Esophagus squamous epithelium (tissue), 5 donors: Measurements from ENCODE around the gene CYP1A2. TPM values are rescaled to one million over a fixed set of nuclear protein-coding genes. Genes with fewer than 3 reads are reported as not detected.
A peak's percentile ranks its signal among the peaks of the same experiment; 100 is the strongest.

Experiments
- DNase-seq: peaks from one replicate; lab custom pipeline; 2025; lab: John Stamatoyannopoulos, UW
- H3K27ac ChIP-seq, 4 donors: fragments of 200-600 bp; sonication (generic); one replicate each; pipeline ENCODE4 v1.5.1; 2016 to 2019; ENCODE audit warnings: mild to moderate bottlenecking in 1 of 4
- H3K27me3 ChIP-seq, 4 donors: fragments of 200-600 bp; sonication (generic); 1 replicate in 3 of 4; 2 replicates in 1 of 4; pipeline versions ENCODE4 v1.5.1 to v1.6.0; 2017 to 2021; ENCODE audit warnings: antibody characterized with exemption in 1 of 4
- H3K36me3 ChIP-seq, 3 donors: fragments of 200-600 bp; sonication (generic); one replicate each; pipeline ENCODE4 v1.5.1; 2016 to 2019
- H3K4me1 ChIP-seq, 3 donors: fragments of 200-600 bp; sonication (generic); one replicate each; pipeline ENCODE4 v1.5.1; 2017 to 2019
- H3K4me3 ChIP-seq, 4 donors: fragments of 200-600 bp; sonication (generic); 1 replicate in 3 of 4; 2 replicates in 1 of 4; pipeline ENCODE4 v1.5.1; 2016 to 2019; ENCODE audit warnings: mild to moderate bottlenecking in 2 of 4, moderate library complexity in 1 of 4
- H3K9me3 ChIP-seq, 3 donors: fragments of 200-600 bp; sonication (generic); one replicate each; pipeline ENCODE4 v1.5.1; 2016 to 2019
- CTCF ChIP-seq, 6 experiments: fragments of 450-650 bp in 4 of 6; fragments of 200-600 bp in 2 of 6; sonication (generic) in 2 of 6; IDR thresholded peaks; one replicate each; pipeline ENCODE4 v1.5.1; 2016 to 2019; ENCODE audit warnings: antibody characterized with exemption in 6 of 6, mild to moderate bottlenecking in 4 of 6, moderate library complexity in 4 of 6
- POLR2A ChIP-seq, 4 donors: fragments of 450-650 bp; IDR thresholded peaks; one replicate each; pipeline ENCODE4 v1.6.1; 2017; ENCODE audit warnings: antibody characterized with exemption in 4 of 4, mild to moderate bottlenecking in 4 of 4, moderate library complexity in 3 of 4
- WGBS, 2 donors: methylation state at CpG; one replicate each; pipeline ENCODE4 v1.1.5; 2018; 5-methylcytosine and 5-hydroxymethylcytosine counted together
- intact Hi-C: fragments of 100-400 bp; cut with DNase I; formaldehyde crosslinking; loops from one replicate; pipeline ENCODE4 v1.15.0; 2022
- total RNA-seq, 4 donors: library from RNA; depleted of rRNA; stranded (reverse); fragments of >200 nt; gene quantifications; one replicate each; pipeline ENCODE4 v1.1.0, GENCODE V29; 2016
- donor health status: DM: yes; HTN: yes; CAD: no.

Gene CYP1A2
- total RNA-seq, 4 donors from 2014 or later, result not detected

GRCh38 chr15:74787251-74788041 is 38.8 kb downstream of the CYP1A2 start:
- peak; percentile 70 for DNase-seq
- TF ChIP-seq CTCF (IDR thresholded peaks at IDR 0.05) (peak in 5 of 6 experiments; percentile 12 to 60 (median 34)), POLR2A (IDR thresholded peaks at IDR 0.05) (peak in 1 of 4 donors; percentile 57)
- intact Hi-C loops, result no loop called here
- WGBS, 2 donors, result 34 to 38% methylated on average over 9 to 11 of the region's 13 CpGs
- Histone ChIP-seq H3K36me3 (no peaks in the 10 kb centered on the region), H3K9me3 (no peaks in the 10 kb centered on the region), H3K4me3 (peak overlapping the region in 3 of 4 donors; percentile 26 to 96 (median 84)), H3K27ac (peak overlapping the region; percentile 78 to 99 (median 92)), H3K27me3 (no peaks in the 10 kb centered on the region), H3K4me1 (peaks cover 89 to 99% (median 91%) of the 10 kb centered on the region in 3 donors)

GRCh38 chr15:74788042-74788682 is 39.5 kb downstream of the CYP1A2 start:
- Histone ChIP-seq H3K36me3 (no peaks in the 10 kb centered on the region), H3K4me1 (peaks cover 92 to 100% (median 96%) of the 10 kb centered on the region in 3 donors), H3K27ac (peak overlapping the region; percentile 78 to 99 (median 92)), H3K9me3 (no peaks in the 10 kb centered on the region), H3K4me3 (peak overlapping the region in 3 of 4 donors; percentile 26 to 96 (median 31)), H3K27me3 (no peaks in the 10 kb centered on the region)
- TF ChIP-seq POLR2A (IDR thresholded peaks at IDR 0.05), result no peak
- no peak for TF ChIP-seq CTCF (IDR thresholded peaks at IDR 0.05)
- WGBS, 2 donors, result 32 to 46% methylated on average over 7 of the region's 7 CpGs
- intact Hi-C loops, result no loop called here
- no peak for DNase-seq

- H3K4me3 ChIP-seq, result peak overlapping the region; percentile 12 to 96 (median 28)
- intact Hi-C loops, result no loop called here
- no peaks in the 10 kb centered on the region for H3K36me3 ChIP-seq
- peak overlapping the region; percentile 78 to 99 (median 92) for H3K27ac ChIP-seq
- no peaks in the 10 kb centered on the region for H3K9me3 ChIP-seq
- TF ChIP-seq CTCF (IDR thresholded peaks at IDR 0.05) (no peak), POLR2A (IDR thresholded peaks at IDR 0.05) (no peak)
- 45 to 54% methylated on average over 4 to 6 of the region's 9 CpGs for WGBS, 2 donors
- H3K4me1 ChIP-seq, result peaks cover 92 to 100% (median 97%) of the 10 kb centered on the region in 3 donors
- H3K27me3 ChIP-seq, result no peaks in the 10 kb centered on the region
- no peak for DNase-seq
Measured at GRCh38 chr15:74788683-74789151, 40.1 kb downstream of the CYP1A2 start.

- 6 to 20% methylated on average over 6 to 8 of the region's 14 CpGs for WGBS, 2 donors
- Histone ChIP-seq H3K27ac (peak overlapping the region; percentile 78 to 99 (median 92)), H3K36me3 (no peaks in the 10 kb centered on the region), H3K27me3 (no peaks in the 10 kb centered on the region), H3K4me1 (peaks cover 90 to 100% (median 97%) of the 10 kb centered on the region in 3 donors), H3K9me3 (no peaks in the 10 kb centered on the region), H3K4me3 (peak overlapping the region; percentile 12 to 96 (median 28))
- DNase-seq, result no peak
- TF ChIP-seq CTCF (IDR thresholded peaks at IDR 0.05) (no peak), POLR2A (IDR thresholded peaks at IDR 0.05) (peak in 1 of 4 donors; percentile 17)
- intact Hi-C loops, result no loop called here
Measured at GRCh38 chr15:74789171-74789631, 40.6 kb downstream of the CYP1A2 start.
